Prostate gland (tissue), 2 donors: Measurements from ENCODE around the gene KDM4C. TPM values are rescaled to one million over a fixed set of nuclear protein-coding genes. Genes with fewer than 3 reads are reported as not detected.
"Not testable (repeated sequence)": the region's sequence is repeated elsewhere in the genome, so short reads cannot be mapped to it uniquely, and the experiment has no call there.

Source experiments
- DNase-seq: peaks from one replicate; pipeline ENCODE4 v3.0.0-alpha.2; 2019; ENCODE audit warnings: low spot score
- H3K27ac ChIP-seq, 2 donors: fragments of 200-600 bp; sonication (generic); 2 replicates each; pipeline ENCODE4 v1.5.1; 2017 to 2019
- H3K27me3 ChIP-seq: fragments of 200-600 bp; sonication (generic); replicated peaks from 2 replicates; pipeline ENCODE4 v1.5.1; 2019; ENCODE audit not compliant: insufficient read depth
- H3K36me3 ChIP-seq, 2 donors: fragments of 200-600 bp; sonication (generic); 1 replicate in 1 of 2; 2 replicates in 1 of 2; pipeline versions ENCODE4 v1.5.1 to v1.8.1; 2017 to 2019
- H3K4me1 ChIP-seq: fragments of 200-600 bp; sonication (generic); replicated peaks from 2 replicates; pipeline ENCODE4 v1.5.1; 2019
- H3K4me3 ChIP-seq, 2 donors: fragments of 200-600 bp; sonication (generic); 2 replicates each; pipeline ENCODE4 v1.5.1; 2017 to 2019
- H3K9me3 ChIP-seq: fragments of 200-600 bp; sonication (generic); 2 replicates; pipeline ENCODE4 v1.5.1; 2017
- CTCF ChIP-seq, 4 experiments: fragments of 200-600 bp in 2 of 4; fragments of 450-650 bp in 2 of 4; sonication (generic) in 2 of 4; IDR thresholded peaks; 1 replicate in 3 of 4; 2 replicates in 1 of 4; pipeline ENCODE4 v1.5.1; 2016 to 2019; ENCODE audit warnings: antibody characterized with exemption in 4 of 4, mild to moderate bottlenecking in 2 of 4, moderate library complexity in 2 of 4
- POLR2A ChIP-seq: fragments of 450-650 bp; IDR thresholded peaks from one replicate; pipeline ENCODE4 v1.6.1; 2016; ENCODE audit warnings: antibody characterized with exemption, mild to moderate bottlenecking
- POLR2AphosphoS5 ChIP-seq: sonication (generic); formaldehyde crosslinking; IDR thresholded peaks from one replicate; pipeline ENCODE4 v1.6.1; 2017; ENCODE audit warnings: antibody characterized with exemption
- WGBS: methylation state at CpG from one replicate; pipeline ENCODE4 v1.1.5; 2018; 5-methylcytosine and 5-hydroxymethylcytosine counted together
- intact Hi-C: fragments of 100-400 bp; cut with DNase I; formaldehyde crosslinking; loops from one replicate; pipeline ENCODE4 v1.14.2; 2022
- total RNA-seq, 2 donors: library from RNA; depleted of rRNA; stranded (reverse); fragments of >200 nt; gene quantifications; one replicate each; pipeline ENCODE4 v1.1.0, GENCODE V29; 2016

Gene KDM4C
- total RNA-seq, 2 donors from 2014 or later: 18.1 to 27.7 TPM

GRCh38 chr9:6787793-6788161 is 30.0 kb downstream of the KDM4C start:
- intact Hi-C loops: no loop called here
- DNase-seq: no peak
- no peaks in the 10 kb centered on the region for H3K36me3 ChIP-seq
- H3K4me3 ChIP-seq: no peak overlapping the region
- H3K4me1 ChIP-seq: no peaks in the 10 kb centered on the region
- WGBS: 74% methylated on average over 3 of the region's 3 CpGs
- H3K9me3 ChIP-seq: no peaks in the 10 kb centered on the region
- no peaks in the 10 kb centered on the region for H3K27me3 ChIP-seq
- H3K27ac ChIP-seq: no peak overlapping the region
- TF ChIP-seq CTCF (IDR thresholded peaks at IDR 0.05) (no peak), POLR2A (no peak), POLR2AphosphoS5 (no peak)

- intact Hi-C loops: no loop called here
- DNase-seq: no peak
- H3K4me3 ChIP-seq: no peak overlapping the region
These were observed 30.6 kb downstream of the KDM4C start for GRCh38 chr9:6788162-6789016.

GRCh38 chr9:6789017-6789338 is 31.2 kb downstream of the KDM4C start:
- 96% methylated on average over 9 of the region's 9 CpGs for WGBS
- H3K36me3 ChIP-seq, H3K4me1 ChIP-seq, intact Hi-C loops, DNase-seq, H3K9me3 ChIP-seq, H3K4me3 ChIP-seq, H3K27me3 ChIP-seq, H3K27ac ChIP-seq: not testable (repeated sequence)

More at GRCh38 chr9:6788162-6789016, 30.6 kb downstream of the KDM4C start:
- no peaks in the 10 kb centered on the region for H3K27me3 ChIP-seq
- H3K9me3 ChIP-seq: no peaks in the 10 kb centered on the region
- no peak overlapping the region for H3K27ac ChIP-seq
- WGBS: 56% methylated on average over 8 of the region's 8 CpGs
- TF ChIP-seq POLR2A (no peak), POLR2AphosphoS5 (no peak), CTCF (IDR thresholded peaks at IDR 0.05) (no peak)
- no peaks in the 10 kb centered on the region for H3K4me1 ChIP-seq
- H3K36me3 ChIP-seq: no peaks in the 10 kb centered on the region

GRCh38 chr9:6790866-6791265 is 33.1 kb downstream of the KDM4C start:
- WGBS: 87% methylated on average over 5 of the region's 5 CpGs
- Histone ChIP-seq H3K36me3 (no peaks in the 10 kb centered on the region), H3K27ac (no peak overlapping the region), H3K4me3 (no peak overlapping the region), H3K27me3 (no peaks in the 10 kb centered on the region), H3K4me1 (no peaks in the 10 kb centered on the region), H3K9me3 (no peaks in the 10 kb centered on the region)
- no peak for DNase-seq
- intact Hi-C loops: no loop called here
- TF ChIP-seq POLR2A: no peak
- TF ChIP-seq CTCF (IDR thresholded peaks at IDR 0.05): no peak
- no peak for TF ChIP-seq POLR2AphosphoS5

- TF ChIP-seq CTCF (IDR thresholded peaks at IDR 0.05): no peak
- no peak for TF ChIP-seq POLR2AphosphoS5
- TF ChIP-seq POLR2A: no peak
- Histone ChIP-seq H3K36me3 (no peaks in the 10 kb centered on the region), H3K27ac (no peak overlapping the region), H3K4me3 (no peak overlapping the region), H3K27me3 (no peaks in the 10 kb centered on the region), H3K9me3 (no peaks in the 10 kb centered on the region), H3K4me1 (no peaks in the 10 kb centered on the region)
- intact Hi-C loops: no loop called here
- DNase-seq: no peak
- 96% methylated on average over 3 of the region's 3 CpGs for WGBS
These were observed 35.4 kb downstream of the KDM4C start for GRCh38 chr9:6793203-6793602.
